NK-92 treated with Interleukin-12 subunit alpha and Interleukin-12 subunit beta, amount 100 ng/mL, for 24 hours (cell line): Measurements from ENCODE around the gene GRIK1.

ENCODE experiments used
- DNase-seq: peaks from one replicate; lab custom pipeline; 2025; lab: John Stamatoyannopoulos, UW

Gene GRIK1

GRCh38 chr21:29786496-29787360 lies 153.1 kb downstream of the GRIK1 start:
- DNase-seq: no peak

- DNase-seq: no peak
Observed at GRCh38 chr21:29777160-29777559, 162.6 kb downstream of the GRIK1 start.

GRCh38 chr21:29775462-29775861 lies 164.3 kb downstream of the GRIK1 start:
- no peak for DNase-seq

GRCh38 chr21:29771491-29772066 lies 168.2 kb downstream of the GRIK1 start:
- no peak for DNase-seq

GRCh38 chr21:29763674-29764073 lies 176.1 kb downstream of the GRIK1 start:
- DNase-seq: no peak

GRCh38 chr21:29762570-29763082 lies 177.2 kb downstream of the GRIK1 start:
- DNase-seq: no peak

- DNase-seq: no peak
Observed at GRCh38 chr21:29753216-29753615, 186.6 kb downstream of the GRIK1 start.

GRCh38 chr21:29751473-29752185 lies 188.2 kb downstream of the GRIK1 start:
- DNase-seq: no peak

GRCh38 chr21:29749957-29750356 lies 189.8 kb downstream of the GRIK1 start:
- no peak for DNase-seq

GRCh38 chr21:29749223-29749622 lies 190.6 kb downstream of the GRIK1 start:
- no peak for DNase-seq

GRCh38 chr21:29748391-29749167 lies 191.2 kb downstream of the GRIK1 start:
- no peak for DNase-seq

- DNase-seq: no peak
Observed at GRCh38 chr21:29741761-29742160, 198.0 kb downstream of the GRIK1 start.

GRCh38 chr21:29739176-29739575 lies 200.6 kb downstream of the GRIK1 start:
- DNase-seq: no peak

- no peak for DNase-seq
Observed at GRCh38 chr21:29738730-29739129, 201.1 kb downstream of the GRIK1 start.

- DNase-seq: no peak
Observed at GRCh38 chr21:29737186-29737585, 202.6 kb downstream of the GRIK1 start.

- no peak for DNase-seq
Observed at GRCh38 chr21:29730281-29730680, 209.5 kb downstream of the GRIK1 start.

- no peak for DNase-seq
Observed at GRCh38 chr21:29726044-29726443, 213.8 kb downstream of the GRIK1 start.

- no peak for DNase-seq
Observed at GRCh38 chr21:29725025-29725736, 214.6 kb downstream of the GRIK1 start.

- DNase-seq: no peak
Observed at GRCh38 chr21:29721964-29722363, 217.8 kb downstream of the GRIK1 start.

- DNase-seq: no peak
Observed at GRCh38 chr21:29721221-29721620, 218.6 kb downstream of the GRIK1 start.

- DNase-seq: no peak
Observed at GRCh38 chr21:29719521-29719920, 220.3 kb downstream of the GRIK1 start.
